Kidney (tissue), 14 donors: ENCODE data around the gene SPOP. TPM values are rescaled to one million over a fixed set of nuclear protein-coding genes. Genes with fewer than 3 reads are reported as not detected.

ENCODE experiments used
- DNase-seq, 5 donors: peaks; one replicate each; pipeline ENCODE4 v3.0.0-alpha.2; 2013 to 2020
- FAIRE-seq: peaks from 2 replicates; lab custom pipeline; 2012; peaks lifted over from hg19 to GRCh38; lab: Jason Lieb, UNC
- H3K27ac ChIP-seq, 2 donors: one replicate each; pipeline ENCODE4 v1.7.0; 2013; ENCODE audit warnings: low read depth in 2 of 2, low read length in 2 of 2, inconsistent platforms in 1 of 2
- H3K27me3 ChIP-seq: one replicate; pipeline ENCODE4 v1.7.1; 2013; ENCODE audit warnings: low read length, inconsistent platforms; ENCODE audit not compliant: control insufficient read depth, insufficient read depth
- H3K36me3 ChIP-seq, 3 donors: one replicate each; pipeline versions ENCODE4 v1.7.0 to v1.7.1; 2013; ENCODE audit warnings: low read length in 3 of 3, control low read depth in 1 of 3, inconsistent platforms in 1 of 3; ENCODE audit not compliant: insufficient read depth in 3 of 3, control insufficient read depth in 2 of 3
- H3K4me1 ChIP-seq, 3 donors: one replicate each; pipeline versions ENCODE4 v1.7.0 to v1.7.1; 2013; ENCODE audit warnings: low read length in 3 of 3, inconsistent platforms in 1 of 3, low read depth in 1 of 3; ENCODE audit not compliant: control insufficient read depth in 2 of 3, insufficient read depth in 2 of 3
- H3K4me3 ChIP-seq, 3 donors: one replicate each; pipeline versions ENCODE4 v1.7.0 to v1.8.1; 2013; ENCODE audit warnings: low read length in 3 of 3, control low read depth in 1 of 3, inconsistent platforms in 1 of 3
- H3K9ac ChIP-seq, 3 donors: one replicate each; pipeline versions ENCODE4 v1.7.0 to v1.7.1; 2013; ENCODE audit warnings: low read length in 3 of 3, control low read depth in 1 of 3, inconsistent platforms in 1 of 3
- H3K9me3 ChIP-seq, 3 donors: one replicate each; pipeline versions ENCODE4 v1.7.0 to v1.7.1; 2013; ENCODE audit warnings: low read length in 3 of 3, control low read depth in 1 of 3, inconsistent platforms in 1 of 3; ENCODE audit not compliant: control insufficient read depth in 2 of 3, insufficient read depth in 1 of 3
- intact Hi-C: fragments of 100-400 bp; cut with DNase I; formaldehyde crosslinking; loops from one replicate; pipeline ENCODE4 v1.11.1; 2022
- polyA plus RNA-seq: library from polyadenylated mRNA; stranded (reverse); fragments of 350-450 nt; fragmentation: Illumina TruSeq; extraction: RNeasy Lipid Tissue Mini Kit (QIAGEN cat#74804); gene quantifications from one replicate; pipeline ENCODE4 v1.2.3, GENCODE V29; 2014; ENCODE audit warnings: low read depth, low replicate concordance; ENCODE audit not compliant: insufficient read depth
- total RNA-seq: library from RNA; stranded (reverse); fragmentation: NEBNext Ultra II Directional; extraction: Animal tissue kit (Norgen Biotek cat#: 25700); gene quantifications from one replicate; pipeline ENCODE4 v1.2.1, GENCODE V29; 2021
- TF ChIP-seq, protein P1 (sequence below): IDR thresholded peaks from 3 replicates; pipeline ENCODE4 v1.5.1; 2012; ENCODE audit warnings: mild to moderate bottlenecking, moderate library complexity, borderline replicate concordance; ENCODE audit not compliant: insufficient read depth; ENCODE audit errors: extremely low read depth
- donor health status: control.
- donor health status: control.
- donor health status: control.
- donor health status: control.
- donor health status: control.
- donor health status: DM: yes; HTN: yes; CAD: no.
- donor health status: Normal renal cell carcinoma (clear cell type).

The SPOP gene
- total and polyA plus RNA-seq, 2 donors from 2014 or later: 28.2 to 73.8 TPM

DNA sequence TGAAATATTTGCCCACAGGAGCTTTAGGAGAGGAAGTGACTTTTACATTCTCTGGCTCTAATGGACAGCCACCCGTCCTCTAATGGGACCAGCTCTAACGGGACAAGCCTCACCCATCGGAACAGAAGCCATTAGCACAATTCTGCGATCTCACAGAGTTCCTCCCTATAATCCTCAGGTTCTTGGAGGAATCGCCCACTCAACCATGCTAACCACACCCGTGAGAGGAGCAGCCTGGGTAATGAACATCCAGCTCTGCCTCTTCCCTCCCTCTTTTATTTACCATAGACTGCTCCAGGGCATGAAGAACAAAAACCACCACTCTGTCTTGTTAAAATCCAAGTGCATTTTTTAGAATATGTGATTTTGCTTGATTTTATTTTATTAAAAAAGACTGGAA, 23.1 kb upstream of the SPOP start:
- Histone ChIP-seq H3K36me3 (peaks cover 11 to 51% (median 38%) of the 10 kb centered on the region in 3 donors), H3K27ac (no peak overlapping the region), H3K4me3 (no peak overlapping the region), H3K9me3 (no peaks in the 10 kb centered on the region), H3K27me3 (no peaks in the 10 kb centered on the region), H3K9ac (no peak overlapping the region), H3K4me1 (no peaks in the 10 kb centered on the region)
- intact Hi-C loops: loop anchor here (10.0 kb wide), 1 partner anchor 74 kb away; no protein-coding TSS in a partner anchor
- TF ChIP-seq, protein P1, sequence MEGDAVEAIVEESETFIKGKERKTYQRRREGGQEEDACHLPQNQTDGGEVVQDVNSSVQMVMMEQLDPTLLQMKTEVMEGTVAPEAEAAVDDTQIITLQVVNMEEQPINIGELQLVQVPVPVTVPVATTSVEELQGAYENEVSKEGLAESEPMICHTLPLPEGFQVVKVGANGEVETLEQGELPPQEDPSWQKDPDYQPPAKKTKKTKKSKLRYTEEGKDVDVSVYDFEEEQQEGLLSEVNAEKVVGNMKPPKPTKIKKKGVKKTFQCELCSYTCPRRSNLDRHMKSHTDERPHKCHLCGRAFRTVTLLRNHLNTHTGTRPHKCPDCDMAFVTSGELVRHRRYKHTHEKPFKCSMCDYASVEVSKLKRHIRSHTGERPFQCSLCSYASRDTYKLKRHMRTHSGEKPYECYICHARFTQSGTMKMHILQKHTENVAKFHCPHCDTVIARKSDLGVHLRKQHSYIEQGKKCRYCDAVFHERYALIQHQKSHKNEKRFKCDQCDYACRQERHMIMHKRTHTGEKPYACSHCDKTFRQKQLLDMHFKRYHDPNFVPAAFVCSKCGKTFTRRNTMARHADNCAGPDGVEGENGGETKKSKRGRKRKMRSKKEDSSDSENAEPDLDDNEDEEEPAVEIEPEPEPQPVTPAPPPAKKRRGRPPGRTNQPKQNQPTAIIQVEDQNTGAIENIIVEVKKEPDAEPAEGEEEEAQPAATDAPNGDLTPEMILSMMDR: no peak
- no peak for DNase-seq
- FAIRE-seq: no peak

DNA sequence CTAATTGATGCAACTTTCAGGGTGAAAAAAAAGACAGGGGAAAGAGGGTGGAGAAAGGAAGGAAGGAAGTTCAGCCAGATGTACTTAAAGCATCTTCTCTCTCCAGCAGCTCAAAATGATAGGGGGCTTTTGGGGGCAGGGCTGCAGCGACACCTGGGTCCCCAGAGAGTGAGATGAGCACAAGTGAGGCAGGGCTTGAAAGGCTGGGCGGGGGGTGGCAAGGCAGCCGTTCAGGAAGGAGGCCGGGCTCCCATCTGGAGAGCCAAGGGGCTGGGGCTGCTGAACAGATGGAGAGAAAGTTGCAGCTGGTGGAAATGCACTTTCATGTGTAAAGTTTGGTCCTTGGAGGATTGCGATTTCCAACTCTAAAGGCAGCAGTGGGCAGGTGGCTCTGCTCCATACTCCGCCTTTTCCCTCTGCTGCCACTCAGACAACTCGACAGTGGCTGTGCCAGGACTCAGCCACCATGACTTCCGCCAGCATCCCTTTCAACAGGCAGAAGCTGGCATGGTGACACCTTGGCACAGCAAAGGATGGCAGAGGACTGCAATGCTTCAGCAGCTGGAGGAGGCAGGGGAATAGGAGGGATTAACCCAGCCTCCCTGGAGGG, 22.2 kb upstream of the SPOP start:
- TF ChIP-seq, protein P1: no peak
- FAIRE-seq: no peak
- Histone ChIP-seq H3K9ac (no peak overlapping the region), H3K4me3 (no peak overlapping the region), H3K9me3 (no peaks in the 10 kb centered on the region), H3K27me3 (no peaks in the 10 kb centered on the region), H3K4me1 (no peaks in the 10 kb centered on the region), H3K36me3 (peaks cover 7 to 42% (median 35%) of the 10 kb centered on the region in 3 donors), H3K27ac (no peak overlapping the region)
- intact Hi-C loops: loop anchor here (10.0 kb wide), 1 partner anchor 75 kb away; no protein-coding TSS in a partner anchor
- DNase-seq: no peak

DNA sequence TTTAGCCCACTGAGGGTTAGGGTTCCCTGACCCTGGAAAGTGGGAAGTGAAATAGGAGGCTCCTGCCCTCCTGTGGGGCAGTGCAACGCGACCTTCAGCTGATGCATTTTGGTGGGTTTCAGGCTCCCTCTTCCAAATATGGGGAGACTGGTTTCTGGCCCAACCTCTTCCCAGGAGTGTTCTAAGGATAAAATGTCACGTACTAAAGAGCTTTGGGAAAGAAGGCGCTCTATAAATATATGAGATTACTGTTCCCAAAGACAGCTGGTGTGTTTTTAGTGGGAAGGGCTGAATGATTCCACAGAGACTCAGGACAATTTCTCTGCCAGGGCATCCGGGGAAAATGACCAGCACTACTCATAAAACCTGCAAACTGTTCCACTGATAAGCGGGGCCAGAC, 20.1 kb upstream of the SPOP start:
- TF ChIP-seq, protein P1: no peak

More for the DNA sequence above, 20.1 kb upstream of the SPOP start:
- H3K9ac ChIP-seq: no peak overlapping the region
- no peak for DNase-seq
- peaks cover 5 to 23% (median 18%) of the 10 kb centered on the region in 3 donors for H3K36me3 ChIP-seq
- no peak for FAIRE-seq
- no peaks in the 10 kb centered on the region for H3K9me3 ChIP-seq
- no peaks in the 10 kb centered on the region for H3K4me1 ChIP-seq
- H3K4me3 ChIP-seq: no peak overlapping the region
- intact Hi-C loops: no loop called here
- H3K27ac ChIP-seq: no peak overlapping the region
- no peaks in the 10 kb centered on the region for H3K27me3 ChIP-seq
